OCI-LY1 (cell line): ENCODE data around the gene PRSS21.

Experiments
- H2AFZ ChIP-seq: fragments of 200-600 bp; sonication (generic), shearing (Covaris generic); 2 replicates; pipeline ENCODE4 v1.6.0; 2014; ENCODE audit warnings: antibody characterized with exemption, mild to moderate bottlenecking, low read length
- H3F3A ChIP-seq: fragments of 200-600 bp; sonication (generic), shearing (Covaris generic); 2 replicates; pipeline ENCODE4 v1.6.0; 2014; ENCODE audit warnings: mild to moderate bottlenecking, antibody characterized with exemption, low read length, moderate library complexity; ENCODE audit not compliant: insufficient read depth
- H3K27ac ChIP-seq: fragments of 200-600 bp; sonication (generic); 2 replicates; pipeline ENCODE4 v1.5.1; 2014; ENCODE audit warnings: low read length, mixed run types, mild to moderate bottlenecking, low read depth; ENCODE audit not compliant: poor library complexity, severe bottlenecking
- H3K27me3 ChIP-seq: fragments of 200-600 bp; sonication (generic); 2 replicates; pipeline ENCODE4 v1.6.0; 2014; ENCODE audit warnings: antibody characterized with exemption, mild to moderate bottlenecking, low read length, moderate library complexity; ENCODE audit not compliant: insufficient read depth
- H3K36me3 ChIP-seq: fragments of 200-600 bp; sonication (generic); 2 replicates; pipeline ENCODE4 v1.6.1; 2014; ENCODE audit warnings: mild to moderate bottlenecking, antibody characterized with exemption, low read length, moderate library complexity, mixed read lengths; ENCODE audit not compliant: insufficient read depth
- H3K4me1 ChIP-seq: fragments of 200-600 bp; sonication (generic); 2 replicates; pipeline ENCODE4 v1.5.1; 2014; ENCODE audit warnings: mild to moderate bottlenecking, low read length, moderate library complexity; ENCODE audit not compliant: insufficient read depth, severe bottlenecking
- H3K4me2 ChIP-seq: fragments of 200-600 bp; sonication (generic), shearing (Covaris generic); 2 replicates; pipeline ENCODE4 v1.6.1; 2014; ENCODE audit warnings: low read length
- H3K4me3 ChIP-seq: fragments of 200-600 bp; sonication (generic); 2 replicates; pipeline ENCODE4 v1.5.1; 2014; ENCODE audit warnings: low read length, low read depth, mild to moderate bottlenecking, mixed read lengths; ENCODE audit not compliant: poor library complexity, severe bottlenecking
- H3K79me2 ChIP-seq: fragments of 200-600 bp; shearing (Covaris generic); 2 replicates; pipeline ENCODE4 v1.6.1; 2016; ENCODE audit warnings: mixed run types, low read length, mixed read lengths; ENCODE audit not compliant: insufficient read depth
- H3K9ac ChIP-seq: fragments of 200-600 bp; sonication (generic), shearing (Covaris generic); 2 replicates; pipeline ENCODE4 v1.6.1; 2014; ENCODE audit warnings: mild to moderate bottlenecking, low read length, mixed read lengths
- H3K9me2 ChIP-seq: fragments of 200-600 bp; sonication (generic), shearing (Covaris generic); 2 replicates; pipeline ENCODE4 v1.6.1; 2014; ENCODE audit warnings: low read depth, mild to moderate bottlenecking, low read length, mixed read lengths
- H3K9me3 ChIP-seq: fragments of 200-600 bp; shearing (Covaris generic); 2 replicates; pipeline ENCODE4 v1.6.1; 2014; ENCODE audit warnings: low read length, mixed read lengths
- H4K20me1 ChIP-seq: fragments of 200-600 bp; sonication (generic), shearing (Covaris generic); 2 replicates; pipeline ENCODE4 v1.6.0; 2016; ENCODE audit warnings: mild to moderate bottlenecking, low read length; ENCODE audit not compliant: insufficient read depth
- EZH2 ChIP-seq: fragments of 200-600 bp; sonication (generic), shearing (Covaris generic); IDR thresholded peaks from 2 replicates; pipeline ENCODE4 v1.8.0; 2017; ENCODE audit warnings: borderline replicate concordance, mixed run types, mild to moderate bottlenecking, antibody characterized with exemption, low read length, moderate library complexity, mixed read lengths
- TF ChIP-seq, protein P1 (sequence below): fragments of 200-600 bp; sonication (generic), shearing (Covaris generic); IDR thresholded peaks from 2 replicates; pipeline ENCODE4 v1.5.1; 2017; ENCODE audit warnings: mild to moderate bottlenecking, antibody characterized with exemption, low read length, moderate library complexity, mixed read lengths

PRSS21 gene

GRCh38 chr16:2804728-2805127 is 12.3 kb upstream of the PRSS21 start:
- Histone ChIP-seq H2AFZ (no peak overlapping the region), H3K4me3 (no peak overlapping the region), H3K9me2 (no peaks in the 10 kb centered on the region), H3K9me3 (0 out of 2 replicates have a peak, but pooled peaks cover 6% of the 10 kb centered on the region), H4K20me1 (no peaks in the 10 kb centered on the region), H3K27me3 (peaks cover 14% of the 10 kb centered on the region), H3K9ac (no peak overlapping the region), H3K27ac (no peak overlapping the region), H3K36me3 (no peaks in the 10 kb centered on the region; the same call in 1 of the 2 replicates), H3K4me1 (no peaks in the 10 kb centered on the region), H3K4me2 (no peak overlapping the region), H3K79me2 (no peaks in the 10 kb centered on the region), H3F3A (no peaks in the 10 kb centered on the region)
- no peak for TF ChIP-seq EZH2
- TF ChIP-seq, protein P1, sequence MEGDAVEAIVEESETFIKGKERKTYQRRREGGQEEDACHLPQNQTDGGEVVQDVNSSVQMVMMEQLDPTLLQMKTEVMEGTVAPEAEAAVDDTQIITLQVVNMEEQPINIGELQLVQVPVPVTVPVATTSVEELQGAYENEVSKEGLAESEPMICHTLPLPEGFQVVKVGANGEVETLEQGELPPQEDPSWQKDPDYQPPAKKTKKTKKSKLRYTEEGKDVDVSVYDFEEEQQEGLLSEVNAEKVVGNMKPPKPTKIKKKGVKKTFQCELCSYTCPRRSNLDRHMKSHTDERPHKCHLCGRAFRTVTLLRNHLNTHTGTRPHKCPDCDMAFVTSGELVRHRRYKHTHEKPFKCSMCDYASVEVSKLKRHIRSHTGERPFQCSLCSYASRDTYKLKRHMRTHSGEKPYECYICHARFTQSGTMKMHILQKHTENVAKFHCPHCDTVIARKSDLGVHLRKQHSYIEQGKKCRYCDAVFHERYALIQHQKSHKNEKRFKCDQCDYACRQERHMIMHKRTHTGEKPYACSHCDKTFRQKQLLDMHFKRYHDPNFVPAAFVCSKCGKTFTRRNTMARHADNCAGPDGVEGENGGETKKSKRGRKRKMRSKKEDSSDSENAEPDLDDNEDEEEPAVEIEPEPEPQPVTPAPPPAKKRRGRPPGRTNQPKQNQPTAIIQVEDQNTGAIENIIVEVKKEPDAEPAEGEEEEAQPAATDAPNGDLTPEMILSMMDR: no peak

DNA sequence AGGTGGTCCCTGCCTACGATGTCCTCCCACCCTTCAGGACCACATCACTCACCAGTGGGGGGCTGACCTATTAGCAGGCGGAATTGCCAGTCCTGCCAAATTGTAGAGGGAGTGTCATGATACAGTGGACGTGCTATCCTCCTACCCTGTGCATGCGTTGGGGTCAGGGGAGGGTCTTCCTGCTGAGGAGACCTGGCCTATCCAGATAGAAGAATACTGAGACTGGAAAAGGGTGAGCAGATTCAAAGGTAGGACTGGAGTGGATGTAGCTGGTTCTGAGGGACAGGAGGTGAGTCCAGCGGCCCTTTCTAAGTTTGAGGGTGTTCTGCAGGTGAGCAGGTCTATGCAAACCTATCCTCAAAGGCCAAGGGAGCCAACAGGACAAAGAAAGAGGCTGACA is 10.8 kb upstream of the PRSS21 start:
- no peaks in the 10 kb centered on the region for H3K9me2 ChIP-seq
- no peaks in the 10 kb centered on the region for H4K20me1 ChIP-seq
- no peak overlapping the region for H3K9ac ChIP-seq
- H3K4me2 ChIP-seq: no peak overlapping the region
- H3K36me3 ChIP-seq: no peaks in the 10 kb centered on the region; the same call in 1 of the 2 replicates
- H3K4me3 ChIP-seq: no peak overlapping the region
- H3F3A ChIP-seq: no peaks in the 10 kb centered on the region
- 0 out of 2 replicates have a peak, but pooled peaks cover 6% of the 10 kb centered on the region for H3K9me3 ChIP-seq
- no peaks in the 10 kb centered on the region for H3K79me2 ChIP-seq
- no peaks in the 10 kb centered on the region for H3K4me1 ChIP-seq
- TF ChIP-seq, protein P1: no peak
- H3K27ac ChIP-seq: no peak overlapping the region
- peaks cover 14% of the 10 kb centered on the region for H3K27me3 ChIP-seq
- H2AFZ ChIP-seq: no peak overlapping the region

GRCh38 chr16:2808181-2808580 is 8.9 kb upstream of the PRSS21 start:
- H3K4me3 ChIP-seq: no peak overlapping the region
- no peaks in the 10 kb centered on the region for H4K20me1 ChIP-seq
- peaks cover 18% of the 10 kb centered on the region for H3K27me3 ChIP-seq
- H3K9ac ChIP-seq: no peak overlapping the region
- no peaks in the 10 kb centered on the region for H3K79me2 ChIP-seq
- TF ChIP-seq, protein P1: no peak
- no peak for TF ChIP-seq EZH2
- no peaks in the 10 kb centered on the region for H3F3A ChIP-seq
- H3K4me1 ChIP-seq: no peaks in the 10 kb centered on the region
- 0 out of 2 replicates have a peak, but pooled peaks cover 6% of the 10 kb centered on the region for H3K9me3 ChIP-seq
- no peak overlapping the region for H3K4me2 ChIP-seq
- H3K36me3 ChIP-seq: no peaks in the 10 kb centered on the region; the same call in 1 of the 2 replicates
- no peak overlapping the region for H3K27ac ChIP-seq
- H2AFZ ChIP-seq: no peak overlapping the region
- no peaks in the 10 kb centered on the region for H3K9me2 ChIP-seq
